Measurements from ENCODE around the gene CASK.

GRCh38 chrX:41522671-41523070 is 400.7 kb downstream of the CASK start:
- TF ChIP-seq CTCF (IDR thresholded peaks at IDR 0.05): no peak
- no peak for TF ChIP-seq POLR2A (IDR thresholded peaks at IDR 0.05)
